Measurements from ENCODE around the gene VMAC.

VMAC gene

DNA sequence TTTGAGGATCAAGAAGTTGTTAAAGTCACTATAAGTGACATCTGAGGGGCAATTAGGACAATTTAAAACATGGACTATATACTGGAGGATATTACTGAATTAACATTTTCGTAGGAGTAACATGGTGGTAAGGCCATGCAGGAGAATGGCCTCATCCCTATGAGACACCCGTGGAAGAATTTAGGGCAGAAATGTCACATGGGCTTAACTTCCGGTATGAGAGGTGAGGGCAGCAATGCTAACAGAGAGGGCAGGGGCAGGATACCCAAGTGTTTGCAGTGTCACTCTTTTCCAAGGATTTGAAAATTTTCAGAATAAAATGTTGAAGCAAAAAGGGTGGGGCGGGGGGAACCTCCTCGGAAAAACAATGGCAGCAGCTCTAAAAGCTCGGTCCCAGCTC, 49.6 kb downstream of the VMAC start:
- no peak for DNase-seq

DNA sequence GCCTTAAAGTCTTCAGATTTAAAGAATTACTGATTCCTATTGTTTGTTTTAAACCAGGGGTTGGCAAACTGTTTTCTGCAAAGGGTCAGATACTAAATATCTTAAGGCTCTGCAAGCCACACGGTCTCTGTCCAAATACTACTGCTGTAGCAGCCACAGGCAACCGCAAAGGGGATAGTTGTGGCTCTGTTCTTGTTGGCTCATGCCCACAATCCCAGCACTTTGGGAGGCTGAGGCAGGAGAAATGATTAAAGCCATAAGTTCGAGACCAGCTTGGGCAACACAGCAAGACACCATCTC, 50.9 kb downstream of the VMAC start:
- DNase-seq: no peak

DNA sequence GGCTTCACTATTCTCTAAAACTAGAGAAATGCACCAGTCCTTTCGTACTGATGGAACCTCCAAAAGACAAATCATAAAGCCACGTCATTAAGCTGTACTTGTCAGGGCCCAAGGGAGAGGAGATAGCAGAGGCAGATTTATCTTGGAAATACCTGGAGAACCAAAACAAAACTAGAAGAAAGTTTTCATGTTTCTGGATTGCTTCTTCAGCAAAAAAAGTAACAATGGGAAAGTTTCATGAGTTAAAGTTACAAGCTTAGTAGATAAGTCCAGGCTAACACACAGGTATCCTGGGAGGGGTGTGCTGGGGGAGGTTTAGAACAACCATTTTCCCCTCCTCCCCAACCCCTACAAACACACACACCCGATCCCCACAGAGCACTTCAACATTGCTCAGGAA, 51.7 kb downstream of the VMAC start:
- DNase-seq: no peak

DNA sequence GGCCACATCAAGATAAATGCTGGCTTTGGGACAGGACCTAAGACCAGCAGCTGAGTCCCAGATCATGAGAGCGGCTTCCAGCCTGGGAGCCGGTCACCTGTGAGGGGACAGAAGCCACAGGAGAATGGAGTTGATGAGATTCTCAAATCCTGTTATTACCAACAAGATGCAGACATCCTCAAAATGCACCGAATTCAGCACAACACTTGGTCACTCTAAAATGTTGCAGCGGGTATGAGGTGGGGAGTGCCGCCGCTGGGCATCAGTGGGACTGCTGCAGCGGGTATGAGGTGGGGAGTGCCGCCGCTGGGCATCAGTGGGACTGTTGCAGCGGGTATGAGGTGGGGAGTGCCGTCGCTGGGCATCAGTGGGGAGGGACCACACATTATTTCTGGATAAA, 52.1 kb downstream of the VMAC start:
- no peak for DNase-seq

DNA sequence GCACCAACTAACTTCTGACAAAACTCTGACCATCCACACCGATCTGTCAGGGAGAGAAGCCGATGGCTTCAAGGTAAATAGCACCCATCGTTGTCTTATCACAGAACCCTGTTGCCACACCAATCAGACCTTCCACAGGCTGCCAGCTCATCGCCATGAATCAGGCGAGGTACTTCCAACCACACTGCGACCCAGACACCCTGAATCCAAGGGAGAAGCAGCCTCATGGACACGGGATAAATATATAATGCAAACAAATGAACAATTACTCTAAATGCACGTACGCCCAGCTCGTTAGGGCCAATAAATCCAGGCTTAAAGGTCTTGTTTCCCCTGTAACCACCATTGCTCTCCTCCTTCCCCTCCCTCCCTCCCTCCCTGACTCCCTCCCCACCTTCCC, 52.5 kb downstream of the VMAC start:
- DNase-seq: no peak

DNA sequence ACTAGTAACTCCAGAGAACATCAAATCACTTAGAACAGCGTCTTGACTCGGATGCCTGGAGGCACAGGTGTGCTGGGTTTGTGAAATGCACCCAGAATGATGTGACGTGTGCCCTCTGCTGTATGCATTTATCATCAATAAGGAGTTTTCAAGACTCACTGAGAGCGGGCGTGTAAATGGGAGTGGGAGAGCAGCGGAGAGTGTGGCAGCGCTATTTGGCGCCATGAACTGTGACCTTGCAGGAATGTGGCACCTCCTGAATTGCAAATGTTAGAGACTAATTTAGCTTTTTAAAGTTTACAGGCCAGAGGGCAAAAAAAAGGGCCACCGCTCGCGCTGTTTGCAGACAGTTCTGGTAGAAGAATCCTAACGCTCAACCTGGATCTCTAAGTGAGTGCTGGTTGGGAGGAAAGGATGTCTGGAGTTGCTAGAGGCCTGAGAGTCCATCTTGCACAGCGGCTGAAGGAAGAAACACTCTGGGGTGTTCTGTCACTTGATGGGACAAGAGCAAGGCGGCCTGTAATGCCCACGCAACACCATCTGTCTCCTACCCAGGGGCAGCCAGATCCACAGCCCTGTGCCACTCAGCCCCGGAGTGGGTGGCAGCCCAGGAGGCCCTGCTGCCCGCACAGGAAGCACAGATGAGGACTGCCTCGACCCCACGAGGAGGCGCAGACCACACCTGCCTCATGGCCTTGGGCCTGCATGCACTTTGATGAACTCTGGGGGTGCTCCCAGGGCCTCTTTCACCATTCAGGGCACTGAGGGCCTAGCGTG, 53.6 kb downstream of the VMAC start:
- DNase-seq: no peak

DNA sequence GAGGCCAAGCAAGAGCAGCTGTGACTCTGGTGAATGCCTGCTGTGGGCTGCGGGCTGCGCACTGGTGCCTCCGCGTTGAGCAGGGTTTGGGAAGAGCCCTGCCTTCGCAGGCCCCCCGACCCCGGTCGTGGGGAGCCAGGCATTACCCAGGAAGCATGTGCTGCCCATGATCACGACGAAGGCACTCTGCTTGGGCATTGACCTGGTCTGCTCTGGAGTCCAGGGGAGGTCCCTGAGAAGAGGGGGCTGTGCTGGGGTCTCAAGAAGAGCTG, 54.1 kb downstream of the VMAC start:
- DNase-seq: no peak

DNA sequence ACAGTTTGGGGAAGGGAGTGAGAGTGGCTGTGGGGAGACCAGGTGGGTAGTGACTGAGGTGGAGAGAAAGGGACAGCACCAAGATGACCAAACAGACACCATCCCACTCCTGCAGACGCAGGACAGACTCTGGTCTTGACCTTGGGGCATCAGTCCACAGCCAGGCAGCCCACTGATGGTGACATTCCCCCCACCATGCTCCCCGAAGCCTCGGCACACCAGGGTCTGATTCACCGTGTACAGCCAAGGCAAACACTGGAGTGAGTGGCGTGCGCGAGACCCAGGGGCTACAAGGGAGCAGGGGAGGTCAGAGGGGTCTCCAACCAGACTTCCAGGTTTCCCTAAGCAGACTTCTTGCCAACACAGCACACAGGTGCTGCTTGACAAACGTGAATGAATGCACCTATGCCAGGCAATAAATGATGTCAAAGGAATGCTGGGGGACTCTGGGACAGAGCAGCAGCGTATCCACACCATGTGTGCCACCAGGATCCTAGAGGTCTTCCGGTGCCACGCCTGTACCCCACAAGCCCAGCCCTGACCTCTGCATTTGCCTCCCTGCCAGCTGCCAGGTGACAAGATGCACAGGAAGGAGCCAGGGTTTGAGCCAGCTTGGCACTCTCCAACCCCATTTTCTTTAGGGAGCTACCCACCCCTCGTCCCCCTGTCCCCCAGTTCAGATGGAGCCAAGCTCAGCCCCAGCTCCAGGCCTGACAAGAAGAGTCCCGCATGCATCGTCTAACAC, 54.8 kb downstream of the VMAC start:
- no peak for DNase-seq
